Measurements from ENCODE around the gene C5orf58. TPM values are rescaled to one million over a fixed set of nuclear protein-coding genes. Genes with fewer than 3 reads are reported as not detected.
A peak's percentile ranks its signal among the peaks of the same experiment; 100 is the strongest.

C5orf58 gene
- total RNA-seq, 1 donor from 2014 or later = not detected

DNA sequence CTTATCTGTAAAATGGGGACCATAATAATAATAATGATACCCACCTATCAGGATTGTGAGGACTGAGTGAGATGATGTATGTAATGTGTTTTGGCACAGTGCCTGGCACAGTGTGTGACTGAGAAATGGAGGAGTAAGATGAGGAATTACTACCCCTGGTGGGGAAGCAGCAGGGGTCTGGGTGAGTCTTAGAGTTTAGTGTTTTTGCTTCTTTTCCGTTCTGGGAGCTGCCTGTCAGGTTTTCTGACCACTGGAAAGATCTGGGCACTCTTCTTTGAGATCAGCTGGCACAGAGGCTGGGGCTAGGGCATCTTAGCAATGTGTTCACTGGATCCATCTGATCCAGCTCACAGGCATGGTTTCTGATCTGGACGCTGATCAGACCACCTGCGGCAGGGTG is 56.3 kb downstream of the C5orf58 start:
- TF ChIP-seq POLR2AphosphoS5 (IDR thresholded peaks at IDR 0.05; ENCODE audit: insufficient read depth in 1 of 2, low read depth in 1 of 2) (no peak), POLR2A (IDR thresholded peaks at IDR 0.05) (no peak), CTCF (IDR thresholded peaks at IDR 0.05) (no peak)
- H3K36me3 ChIP-seq = no peaks in the 10 kb centered on the region
- H3K4me3 ChIP-seq = no peak overlapping the region
- H3K27ac ChIP-seq = peak overlapping the region; percentile 51
- peaks cover 15% of the 10 kb centered on the region for H3K4me1 ChIP-seq
- intact Hi-C loops (cut with DNase I) = no loop called here
- H3K9me3 ChIP-seq = no peaks in the 10 kb centered on the region
- no peaks in the 10 kb centered on the region for H3K27me3 ChIP-seq
- no peak for DNase-seq (ENCODE audit: extremely low spot score in 2 of 2)

GRCh38 chr5:170289764-170290163 is 57.0 kb downstream of the C5orf58 start:
- peak in 1 of 2 donors; percentile 96 for DNase-seq (ENCODE audit: extremely low spot score in 2 of 2)
- no peaks in the 10 kb centered on the region for H3K9me3 ChIP-seq
- H3K27ac ChIP-seq = peak overlapping the region; percentile 47

DNA sequence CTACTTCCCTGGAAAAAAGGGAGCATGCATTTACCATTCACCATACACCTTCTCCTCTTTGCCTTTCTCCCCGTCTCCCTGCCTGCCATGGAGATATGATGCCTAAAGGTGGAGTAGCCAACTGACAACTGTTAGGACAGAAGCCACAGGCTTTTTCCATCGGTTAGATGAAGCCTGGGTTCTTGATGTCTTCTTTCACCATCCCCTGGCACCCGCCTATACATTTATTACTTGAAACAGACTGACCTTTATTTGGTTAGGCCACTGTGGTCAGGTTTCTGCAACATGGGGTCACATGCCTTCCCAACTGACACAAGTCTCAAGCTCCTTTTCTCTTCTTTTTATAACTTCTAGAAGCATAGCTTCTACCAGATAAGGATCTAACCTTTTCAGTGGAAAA is 57.7 kb downstream of the C5orf58 start:
- TF ChIP-seq POLR2A (IDR thresholded peaks at IDR 0.05) (no peak), CTCF (IDR thresholded peaks at IDR 0.05) (no peak), POLR2AphosphoS5 (IDR thresholded peaks at IDR 0.05; ENCODE audit: insufficient read depth in 1 of 2, low read depth in 1 of 2) (no peak)
- no peaks in the 10 kb centered on the region for H3K27me3 ChIP-seq
- DNase-seq (ENCODE audit: extremely low spot score in 2 of 2) = no peak
- peaks cover 15% of the 10 kb centered on the region for H3K4me1 ChIP-seq
- intact Hi-C loops (cut with DNase I) = no loop called here
- H3K27ac ChIP-seq = peak overlapping the region; percentile 47
- H3K9me3 ChIP-seq = no peaks in the 10 kb centered on the region
- H3K4me3 ChIP-seq = no peak overlapping the region
- H3K36me3 ChIP-seq = no peaks in the 10 kb centered on the region

More at GRCh38 chr5:170289764-170290163, 57.0 kb downstream of the C5orf58 start:
- intact Hi-C loops (cut with DNase I) = no loop called here
- H3K4me1 ChIP-seq = peaks cover 15% of the 10 kb centered on the region
- TF ChIP-seq CTCF (IDR thresholded peaks at IDR 0.05) = no peak
- TF ChIP-seq POLR2AphosphoS5 (IDR thresholded peaks at IDR 0.05; ENCODE audit: insufficient read depth in 1 of 2, low read depth in 1 of 2) = peak; percentile 34 to 81
- no peak for TF ChIP-seq POLR2A (IDR thresholded peaks at IDR 0.05)
- H3K36me3 ChIP-seq = no peaks in the 10 kb centered on the region
- no peaks in the 10 kb centered on the region for H3K27me3 ChIP-seq
- no peak overlapping the region for H3K4me3 ChIP-seq

GRCh38 chr5:170292179-170293104 is 59.7 kb downstream of the C5orf58 start:
- Histone ChIP-seq H3K27ac (no peak overlapping the region), H3K27me3 (no peaks in the 10 kb centered on the region), H3K4me1 (peaks cover 15% of the 10 kb centered on the region), H3K4me3 (no peak overlapping the region), H3K36me3 (no peaks in the 10 kb centered on the region), H3K9me3 (no peaks in the 10 kb centered on the region)
- DNase-seq (ENCODE audit: extremely low spot score in 2 of 2) = no peak
- intact Hi-C loops (cut with DNase I) = no loop called here
- no peak for TF ChIP-seq CTCF (IDR thresholded peaks at IDR 0.05)

GRCh38 chr5:170293273-170293672 is 60.5 kb downstream of the C5orf58 start:
- intact Hi-C loops (cut with DNase I) = no loop called here
- Histone ChIP-seq H3K36me3 (no peaks in the 10 kb centered on the region), H3K27me3 (no peaks in the 10 kb centered on the region), H3K9me3 (no peaks in the 10 kb centered on the region), H3K4me1 (peaks cover 9% of the 10 kb centered on the region), H3K4me3 (no peak overlapping the region), H3K27ac (no peak overlapping the region)
- no peak for DNase-seq (ENCODE audit: extremely low spot score in 2 of 2)
- TF ChIP-seq CTCF (IDR thresholded peaks at IDR 0.05) = no peak
- TF ChIP-seq POLR2AphosphoS5 (IDR thresholded peaks at IDR 0.05; ENCODE audit: insufficient read depth in 1 of 2, low read depth in 1 of 2) = no peak
- TF ChIP-seq POLR2A (IDR thresholded peaks at IDR 0.05) = no peak

All from vagina (tissue), 2 donors.